Endothelial cell of umbilical vein (primary cell): ENCODE data around the gene ATAD3A. TPM values are rescaled to one million over a fixed set of nuclear protein-coding genes. Genes with fewer than 3 reads are reported as not detected.
A peak's percentile ranks its signal among the peaks of the same experiment; 100 is the strongest.

Source experiments
- Bru-seq: library from RNA; stranded (reverse); fragments of 400-500 nt; gene quantifications from one replicate; lab custom pipeline; 2021; lab: Mats Ljungman, UMichigan
- BruChase-seq, 2 experiments: library from RNA; stranded (reverse); fragments of 400-500 nt; gene quantifications; one replicate each; lab custom pipeline; 2021; lab: Mats Ljungman, UMichigan
- BruUV-seq: library from RNA; stranded (reverse); fragments of 400-500 nt; replicated peaks from 2 replicates; lab custom pipeline; 2021; lab: Mats Ljungman, UMichigan
- CTCF ChIA-PET: fragments of 300-600, 350-600 bp; sonication (Branson Sonifier 250); formaldehyde crosslinking; loops from one replicate; lab custom pipeline; 2021; ENCODE audit warnings: antibody characterized with exemption, inconsistent platforms; lab: Charles Lee
- POLR2A ChIA-PET: fragments of 300-600, 350-600 bp; sonication (Branson Sonifier 250); formaldehyde crosslinking; loops from one replicate; lab custom pipeline; 2021; ENCODE audit warnings: antibody characterized with exemption, inconsistent platforms; lab: Charles Lee
- DNase-seq: peaks from one replicate; pipeline ENCODE4 v3.0.0-alpha.2; 2011; ENCODE audit warnings: low read depth, low spot score
- FAIRE-seq: peaks from 2 replicates; lab custom pipeline; 2011; peaks lifted over from hg19 to GRCh38; lab: Jason Lieb, UNC
- H2AFZ ChIP-seq: 2 replicates; pipeline ENCODE4 v1.6.0; 2012; ENCODE audit warnings: low read depth, low read length, control low read depth, inconsistent platforms
- H3K27ac ChIP-seq: 2 replicates; pipeline ENCODE4 v1.5.1; 2011; ENCODE audit warnings: low read depth, mild to moderate bottlenecking, control low read depth, low read length, moderate library complexity; ENCODE audit not compliant: insufficient read depth
- H3K27me3 ChIP-seq, 2 experiments: 2 replicates each; pipeline versions ENCODE4 v1.6.0 to v1.6.1; 2011; ENCODE audit warnings: low read length in 2 of 2, mixed read lengths in 1 of 2; ENCODE audit not compliant: control insufficient read depth in 2 of 2, insufficient read depth in 2 of 2
- H3K36me3 ChIP-seq, 2 experiments: 2 replicates in 1 of 2; 3 replicates in 1 of 2; pipeline ENCODE4 v1.5.1; 2011; ENCODE audit warnings: low read length in 2 of 2, mild to moderate bottlenecking in 1 of 2, moderate library complexity in 1 of 2; ENCODE audit not compliant: control insufficient read depth in 2 of 2, insufficient read depth in 2 of 2; ENCODE audit errors: extremely low read depth in 1 of 2
- H3K4me1 ChIP-seq: 3 replicates; pipeline ENCODE4 v1.5.1; 2011; ENCODE audit warnings: mild to moderate bottlenecking, low read length; ENCODE audit not compliant: control insufficient read depth, insufficient read depth; ENCODE audit errors: extremely low read depth
- H3K4me2 ChIP-seq: 2 replicates; pipeline ENCODE4 v1.6.1; 2011; ENCODE audit warnings: low read length, control low read depth, mixed read lengths; ENCODE audit not compliant: insufficient read depth
- H3K4me3 ChIP-seq, 3 experiments: fragments of 200-600 bp in 1 of 3; sonication (generic), shearing (Covaris generic) in 1 of 3; replicated peaks in 1 of 3; 2 replicates each; pipeline ENCODE4 v1.5.1; 2011 to 2016; ENCODE audit warnings: control low read depth in 3 of 3, low read length in 3 of 3, mild to moderate bottlenecking in 2 of 3, inconsistent platforms in 1 of 3, low read depth in 1 of 3, moderate library complexity in 1 of 3; ENCODE audit not compliant: insufficient read depth in 1 of 3
- H3K79me2 ChIP-seq: 2 replicates; pipeline ENCODE4 v1.6.0; 2012; ENCODE audit warnings: low read length, inconsistent platforms; ENCODE audit not compliant: control insufficient read depth, insufficient read depth
- H3K9ac ChIP-seq: replicated peaks from 2 replicates; pipeline ENCODE3; 2011; ENCODE audit warnings: low read length, control low read depth; ENCODE audit not compliant: insufficient read depth; ENCODE audit errors: extremely low read depth
- H3K9me1 ChIP-seq: replicated peaks from 3 replicates; pipeline ENCODE4 v1.6.0; 2011; ENCODE audit warnings: mild to moderate bottlenecking, low read length; ENCODE audit not compliant: control insufficient read depth, insufficient read depth; ENCODE audit errors: extremely low read depth
- H3K9me3 ChIP-seq: replicated peaks from 2 replicates; pipeline ENCODE4 v1.5.1; 2012; ENCODE audit warnings: low read length, inconsistent platforms; ENCODE audit not compliant: control insufficient read depth, insufficient read depth
- H4K20me1 ChIP-seq: replicated peaks from 2 replicates; pipeline ENCODE3; 2011; ENCODE audit warnings: mild to moderate bottlenecking, low read length; ENCODE audit not compliant: control insufficient read depth, insufficient read depth; ENCODE audit errors: extremely low read depth
- CTCF ChIP-seq, 2 donors: IDR thresholded peaks; 1 replicate in 1 of 2; 2 replicates in 1 of 2; pipeline ENCODE4 v1.5.1; 2011; ENCODE audit warnings: low read length in 2 of 2, mild to moderate bottlenecking in 2 of 2, moderate library complexity in 2 of 2, control low read depth in 1 of 2, inconsistent platforms in 1 of 2, low read depth in 1 of 2; ENCODE audit not compliant: insufficient read depth in 1 of 2; ENCODE audit errors: extremely low read depth in 1 of 2
- FOS ChIP-seq: IDR thresholded peaks from 2 replicates; pipeline ENCODE4 v1.6.1; 2011; ENCODE audit warnings: mild to moderate bottlenecking, low read length, moderate library complexity, borderline replicate concordance; ENCODE audit not compliant: insufficient read depth
- GATA2 ChIP-seq: IDR thresholded peaks from 2 replicates; pipeline ENCODE4 v1.7.0; 2011; ENCODE audit warnings: low read depth, mild to moderate bottlenecking, moderate library complexity, mixed read lengths, low read length; ENCODE audit not compliant: insufficient read length, insufficient read depth
- JUN ChIP-seq: IDR thresholded peaks from 2 replicates; pipeline ENCODE4 v1.6.1; 2011; ENCODE audit warnings: borderline replicate concordance, low read depth; ENCODE audit not compliant: insufficient read length, insufficient read depth
- MAX ChIP-seq: IDR thresholded peaks from 2 replicates; pipeline ENCODE4 v1.6.1; 2011; ENCODE audit not compliant: insufficient read depth, insufficient read length
- MYC ChIP-seq: IDR thresholded peaks from one replicate; pipeline ENCODE4 v1.6.1; 2011; ENCODE audit warnings: mild to moderate bottlenecking, low read depth, low read length
- POLR2A ChIP-seq: IDR thresholded peaks from 2 replicates; pipeline ENCODE4 v1.6.1; 2012; ENCODE audit warnings: low read depth, mild to moderate bottlenecking, control low read depth, low read length
- POLR2AphosphoS5 ChIP-seq: IDR thresholded peaks from 2 replicates; pipeline ENCODE4 v1.6.1; 2012; ENCODE audit warnings: low read depth, mild to moderate bottlenecking, control low read depth, low read length, moderate library complexity; ENCODE audit not compliant: insufficient read depth
- dilution Hi-C: fragments of 300-500 bp; cut with MboI; formaldehyde crosslinking; loops from one replicate; pipeline ENCODE4 v1.15.0; 2019; ENCODE audit warnings: low sequenced_read_pairs; ENCODE audit not compliant: extremely low pct_ligation_motif_present
- intact Hi-C: fragments of 100-400 bp; cut with micrococcal nuclease; formaldehyde crosslinking; loops from one replicate; pipeline ENCODE4 v1.10.0; 2022
- long read RNA-seq: library from polyadenylated mRNA; stranded (forward); transcript quantifications from one replicate; pipeline ENCODE4 v2.0.0, GENCODE V29; 2021
- polyA minus RNA-seq, 3 experiments: library from RNA; depleted of rRNA, polyadenylated mRNA; stranded (reverse); fragments of >200 nt; gene quantifications; 1 replicate in 1 of 3; 2 replicates in 2 of 3; pipeline ENCODE4 v1.2.3, GENCODE V29; 2011
- polyA plus RNA-seq, 4 experiments: library from polyadenylated mRNA; depleted of rRNA in 3 of 4; stranded (reverse) in 3 of 4; unstranded in 1 of 4; fragments of >200 nt; gene quantifications; 2 replicates each; pipeline versions ENCODE4 v1.2.1 to v1.2.3, GENCODE V29; 2011 to 2012; ENCODE audit warnings: missing spikeins in 1 of 4
- total RNA-seq: library from RNA; stranded (reverse); gene quantifications from 2 replicates; pipeline ENCODE4 v1.2.3, GENCODE V29; 2021

ATAD3A gene
- total RNA-seq (55.2 and 57.4 TPM in 2 replicates), polyA plus RNA-seq (24.9 and 28.8 TPM in 2 replicates), polyA minus RNA-seq (13.7 and 22.7 TPM in 2 replicates), Bru-seq, nascent RNA (percentile 59 among the genes with signal in this experiment), BruChase-seq, experiment 1, labeled RNA remaining after a 6-hour chase (percentile 63 among the genes with signal in this experiment), BruChase-seq, experiment 2, labeled RNA remaining after a 2-hour chase (percentile 67 among the genes with signal in this experiment)
- 23.0 and 29.1 TPM in 2 replicates for polyA plus RNA-seq (2011; cell fraction: cytosol; rRNA removed)
- 47.8 and 57.7 TPM in 2 replicates for polyA plus RNA-seq (2011; cell fraction: nucleus; rRNA removed)
- 26.8 and 28.1 TPM in 2 replicates for polyA plus RNA-seq (2012)
- 52.6 TPM for polyA minus RNA-seq (2011; cell fraction: cytosol; rRNA and poly(A)+ RNA removed)
- polyA minus RNA-seq (2011; cell fraction: nucleus; rRNA and poly(A)+ RNA removed), result 10.6 and 18.4 TPM in 2 replicates
- long read RNA-seq, transcript ATAD3A-203 (16 exons, 2,492 nt), result major isoform, 43 of 79 reads
- long read RNA-seq, partial matches to known transcripts, result 18 of 79 reads
- long read RNA-seq, other reads (novel, unspliced or antisense), result 14 of 79 reads

GRCh38 chr1:1511533-1512285 lies at the start of gene ATAD3A:
TSS of gene ATAD3A (plus strand) at chr1:1512162. CDS start at chr1:1512269, 107 bp downstream.
- TF ChIP-seq MAX, result no peak
- no peak for TF ChIP-seq FOS
- peak; percentile 79 for TF ChIP-seq POLR2AphosphoS5
- peak; percentile 84 for TF ChIP-seq POLR2A
- no peak for TF ChIP-seq GATA2
- peak in 1 of 2 donors; percentile 0 for TF ChIP-seq CTCF (IDR thresholded peaks at IDR 0.05; ENCODE audit: extremely low read depth in 1 of 2, insufficient read depth in 1 of 2, low read depth in 1 of 2, low read length in 2 of 2)
- no peak for TF ChIP-seq JUN
- TF ChIP-seq MYC, result peak; percentile 13
- ChIA-PET POLR2A (interaction anchor here (0.6 to 0.9 kb wide), 2 partner anchors 9 to 111 kb away, joined by 3 to 4 read pairs; no protein-coding TSS in a partner anchor), CTCF (no interaction called here)
- intact Hi-C loops, result loop anchor here (2.0 to 5.0 kb wide), 2 partner anchors 63 to 106 kb away; partner anchors contain the start of genes MIB2 and SSU72
- peak within 1 kb of the TSS; percentile 33 to 69 (median 61) for H3K4me3 ChIP-seq
- no peaks in the 10 kb centered on the region for H3K27me3 ChIP-seq
- H3K9me3 ChIP-seq, result no peaks in the 10 kb centered on the region
- peak within 1 kb of the TSS; percentile 98 for H3K9ac ChIP-seq
- DNase-seq (peak; percentile 99), FAIRE-seq (peak; percentile 93)
- no TSS peak for BruUV-seq
- H3K79me2 ChIP-seq, result peaks cover 21% of the 10 kb centered on the region
- dilution Hi-C loops, result no loop called here
- peak within 1 kb of the TSS; percentile 86 for H3K4me2 ChIP-seq
- peak within 1 kb of the TSS; percentile 91 for H2AFZ ChIP-seq
- H3K4me1 ChIP-seq, result peaks cover 4% of the 10 kb centered on the region
- no peaks in the 10 kb centered on the region for H3K36me3 ChIP-seq
- H3K27ac ChIP-seq, result peak within 1 kb of the TSS; percentile 96
- H3K9me1 ChIP-seq, result no peaks in the 10 kb centered on the region
- H4K20me1 ChIP-seq, result no peaks in the 10 kb centered on the region
